ENCODE results near the gene SPRR2A. TPM values are rescaled to one million over a fixed set of nuclear protein-coding genes. Genes with fewer than 3 reads are reported as not detected.

SPRR2A gene
- total RNA-seq, 4 donors from 2014 or later: not detected

- no peaks in the 10 kb centered on the region for H3K9me3 ChIP-seq
- in situ Hi-C loops (cut with MboI; ENCODE audit: low pct_ligation_motif_present in 1 of 4, low pct_unique_long_range_greater_than_20kb in 1 of 4, low sequenced_read_pairs in 3 of 4) (no loop called here), intact Hi-C loops (cut with DNase I; ENCODE audit: low total_unique reads) (no loop called here)
- no peaks in the 10 kb centered on the region for H3K27me3 ChIP-seq
- TF ChIP-seq POLR2AphosphoS5 (IDR thresholded peaks at IDR 0.05): no peak
- no peak for TF ChIP-seq POLR2A (IDR thresholded peaks at IDR 0.05)
- TF ChIP-seq CTCF (IDR thresholded peaks at IDR 0.05): no peak
- TF ChIP-seq EP300 (IDR thresholded peaks at IDR 0.05; ENCODE audit: low read depth): no peak
- DNase-seq: no peak
- H3K27ac ChIP-seq: no peak within 1 kb of the TSS
- H3K4me3 ChIP-seq: no peak within 1 kb of the TSS
- no peaks in the 10 kb centered on the region for H3K36me3 ChIP-seq
- H3K4me1 ChIP-seq: no peaks in the 10 kb centered on the region
Measured at GRCh38 chr1:153094426-153094825, 37.1 kb upstream of the SPRR2A start, which contains the start of gene SPRR2E. Gene SPRR2E, minus strand, starts transcription at chr1:153094526. Its CDS starts 775 bp downstream, at chr1:153093751.

GRCh38 chr1:153087652-153088051 lies 30.3 kb upstream of the SPRR2A start:
- DNase-seq: no peak
- H3K4me1 ChIP-seq: no peaks in the 10 kb centered on the region
- no peak overlapping the region for H3K4me3 ChIP-seq
- no peaks in the 10 kb centered on the region for H3K36me3 ChIP-seq
- no peaks in the 10 kb centered on the region for H3K9me3 ChIP-seq
- TF ChIP-seq EP300 (IDR thresholded peaks at IDR 0.05; ENCODE audit: low read depth): no peak
- TF ChIP-seq POLR2AphosphoS5 (IDR thresholded peaks at IDR 0.05): no peak
- TF ChIP-seq POLR2A (IDR thresholded peaks at IDR 0.05): no peak
- TF ChIP-seq CTCF (IDR thresholded peaks at IDR 0.05): no peak
- H3K27me3 ChIP-seq: no peaks in the 10 kb centered on the region
- WGBS, 2 donors (ENCODE audit: low coverage in 1 of 2): 62% methylated on average over 1 of the region's 1 CpG; no CpG with 5 or more reads in 1 of the 2 donors
- in situ Hi-C loops (cut with MboI; ENCODE audit: low pct_ligation_motif_present in 1 of 4, low pct_unique_long_range_greater_than_20kb in 1 of 4, low sequenced_read_pairs in 3 of 4) (no loop called here), intact Hi-C loops (cut with DNase I; ENCODE audit: low total_unique reads) (no loop called here)
- H3K27ac ChIP-seq: no peak overlapping the region

- Histone ChIP-seq H3K27ac (no peak overlapping the region), H3K9me3 (no peaks in the 10 kb centered on the region), H3K36me3 (no peaks in the 10 kb centered on the region), H3K4me3 (no peak overlapping the region), H3K27me3 (no peaks in the 10 kb centered on the region), H3K4me1 (no peaks in the 10 kb centered on the region)
- no peak for DNase-seq
- in situ Hi-C loops (cut with MboI; ENCODE audit: low pct_ligation_motif_present in 1 of 4, low pct_unique_long_range_greater_than_20kb in 1 of 4, low sequenced_read_pairs in 3 of 4) (no loop called here), intact Hi-C loops (cut with DNase I; ENCODE audit: low total_unique reads) (no loop called here)
- WGBS, 2 donors (ENCODE audit: low coverage in 1 of 2): 70 to 87% methylated on average over 3 of the region's 3 CpGs
- TF ChIP-seq EP300 (IDR thresholded peaks at IDR 0.05; ENCODE audit: low read depth) (no peak), POLR2AphosphoS5 (IDR thresholded peaks at IDR 0.05) (no peak), CTCF (IDR thresholded peaks at IDR 0.05) (no peak), POLR2A (IDR thresholded peaks at IDR 0.05) (no peak)
Measured at GRCh38 chr1:153081736-153082135, 24.4 kb upstream of the SPRR2A start.

- in situ Hi-C loops (cut with MboI; ENCODE audit: low pct_ligation_motif_present in 1 of 4, low pct_unique_long_range_greater_than_20kb in 1 of 4, low sequenced_read_pairs in 3 of 4): no loop called here
- DNase-seq: no peak
- WGBS, 2 donors (ENCODE audit: low coverage in 1 of 2): 78 to 81% methylated on average over 3 to 5 of the region's 5 CpGs
- H3K27me3 ChIP-seq: no peaks in the 10 kb centered on the region
- H3K36me3 ChIP-seq: no peaks in the 10 kb centered on the region
- no peaks in the 10 kb centered on the region for H3K9me3 ChIP-seq
- H3K4me1 ChIP-seq: no peaks in the 10 kb centered on the region
- intact Hi-C loops (cut with DNase I; ENCODE audit: low total_unique reads): no loop called here
- TF ChIP-seq POLR2AphosphoS5 (IDR thresholded peaks at IDR 0.05) (no peak), CTCF (IDR thresholded peaks at IDR 0.05) (no peak), POLR2A (IDR thresholded peaks at IDR 0.05) (no peak), EP300 (IDR thresholded peaks at IDR 0.05; ENCODE audit: low read depth) (no peak)
- H3K27ac ChIP-seq: no peak overlapping the region
- H3K4me3 ChIP-seq: no peak overlapping the region
Measured at GRCh38 chr1:153072806-153073726, 15.8 kb upstream of the SPRR2A start.
